Measurements from ENCODE around the gene CEP120.

The CEP120 gene

GRCh38 chr5:123297198-123297831 is 125.9 kb downstream of the CEP120 start:
- DNase-seq = no peak

Data from stimulated activated CD4-positive, alpha-beta T cell treated with anti-CD3 and anti-CD28 coated beads, Interleukin-4, amount 100 ng/mL, for 24 hours (primary cell).